Ovary (tissue), 3 donors: ENCODE measurements around the gene PDE4C.

ENCODE experiments used
- CTCF ChIP-seq, 3 donors: fragments of 450-650 bp in 2 of 3; fragments of 200-600 bp in 1 of 3; IDR thresholded peaks; one replicate each; pipeline versions ENCODE4 v1.5.1 to v1.8.0; 2016 to 2022; ENCODE audit warnings: antibody characterized with exemption in 3 of 3, mild to moderate bottlenecking in 1 of 3
- POLR2A ChIP-seq: fragments of 450-650 bp; IDR thresholded peaks from one replicate; pipeline ENCODE4 v1.6.1; 2017; ENCODE audit warnings: antibody characterized with exemption, mild to moderate bottlenecking, moderate library complexity
- donor health status: DM: no; HTN: no; CAD: no.

GRCh38 chr19:18269070-18269723 lies 43.0 kb upstream of the PDE4C start:
- TF ChIP-seq CTCF (IDR thresholded peaks at IDR 0.05) (no peak), POLR2A (no peak)
